ENCODE data around the gene SIRPB2. TPM values are rescaled to one million over a fixed set of nuclear protein-coding genes. Genes with fewer than 3 reads are reported as not detected.

The SIRPB2 gene
- total and polyA plus RNA-seq, 4 donors, result 0.99 to 4.4 (median 2.2) TPM

GRCh38 chr20:1457992-1458391 lies 33.2 kb downstream of the SIRPB2 start:
- no peak overlapping the region for H3K27ac ChIP-seq (ENCODE audit: low read depth in 1 of 2, low read length in 2 of 2)
- H3K36me3 ChIP-seq (ENCODE audit: control insufficient read depth in 4 of 4, insufficient read depth in 3 of 4, low read depth in 1 of 4, low read length in 3 of 4), result peaks cover 8 to 63% (median 59%) of the 10 kb centered on the region in 4 donors
- H3K9ac ChIP-seq (ENCODE audit: low read depth in 1 of 2, low read length in 2 of 2), result no peak overlapping the region
- H3K4me1 ChIP-seq (ENCODE audit: control insufficient read depth in 4 of 4, insufficient read depth in 4 of 4, low read length in 3 of 4), result peaks cover 0 to under 1% (median 0%) of the 10 kb centered on the region in 4 donors
- TF ChIP-seq JUND (IDR thresholded peaks at IDR 0.05), result no peak
- no peak for TF ChIP-seq TAF1 (conservative IDR thresholded peaks at IDR 0.05)
- TF ChIP-seq RXRA (IDR thresholded peaks at IDR 0.05), result no peak
- no peak for TF ChIP-seq CTCF (IDR thresholded peaks at IDR 0.05; ENCODE audit: low read depth, low read length, missing input control)
- TF ChIP-seq REST (IDR thresholded peaks at IDR 0.05), result no peak
- no peak for TF ChIP-seq HNF4A (conservative IDR thresholded peaks at IDR 0.05)
- TF ChIP-seq HNF4G (IDR thresholded peaks at IDR 0.05), result no peak
- no peak for TF ChIP-seq NR2F2 (IDR thresholded peaks at IDR 0.05)
- no peak for TF ChIP-seq FOXA2 (IDR thresholded peaks at IDR 0.05)
- no peak for TF ChIP-seq EGR1 (IDR thresholded peaks at IDR 0.05; ENCODE audit: low read depth in 2 of 2)
- no peak for TF ChIP-seq ZBTB33 (IDR thresholded peaks at IDR 0.05)
- TF ChIP-seq ATF3 (IDR thresholded peaks at IDR 0.05), result no peak
- no peak for TF ChIP-seq FOXA1 (IDR thresholded peaks at IDR 0.05)
- no peak for TF ChIP-seq GABPA (IDR thresholded peaks at IDR 0.05 in 1 of 2, conservative IDR thresholded peaks at IDR 0.05 in 1 of 2)
- TF ChIP-seq RAD21 (IDR thresholded peaks at IDR 0.05), result no peak
- no peak for TF ChIP-seq MAX (IDR thresholded peaks at IDR 0.05)
- 98% methylated on average over 2 of the region's 2 CpGs for WGBS
- no peak for DNase-seq (ENCODE audit: low spot score)
- no peak overlapping the region for H3K4me3 ChIP-seq (ENCODE audit: low read depth in 1 of 3, low read length in 3 of 3)
- no peaks in the 10 kb centered on the region for H3K9me3 ChIP-seq (ENCODE audit: control insufficient read depth in 4 of 4, low read length in 3 of 4)
- H3K27me3 ChIP-seq (ENCODE audit: control insufficient read depth in 4 of 4, insufficient read depth in 4 of 4, low read length in 3 of 4), result no peaks in the 10 kb centered on the region

- peaks cover 0 to 6% (median 2%) of the 10 kb centered on the region in 4 donors for H3K4me1 ChIP-seq (ENCODE audit: control insufficient read depth in 4 of 4, insufficient read depth in 4 of 4, low read length in 3 of 4)
- no peak overlapping the region for H3K9ac ChIP-seq (ENCODE audit: low read depth in 1 of 2, low read length in 2 of 2)
- DNase-seq (ENCODE audit: low spot score), result no peak
- no peak overlapping the region for H3K4me3 ChIP-seq (ENCODE audit: low read depth in 1 of 3, low read length in 3 of 3)
- H3K36me3 ChIP-seq (ENCODE audit: control insufficient read depth in 4 of 4, insufficient read depth in 3 of 4, low read depth in 1 of 4, low read length in 3 of 4), result peaks cover 15 to 78% (median 74%) of the 10 kb centered on the region in 4 donors
- TF ChIP-seq NR2F2 (IDR thresholded peaks at IDR 0.05) (no peak), GABPA (IDR thresholded peaks at IDR 0.05 in 1 of 2, conservative IDR thresholded peaks at IDR 0.05 in 1 of 2) (no peak), CTCF (IDR thresholded peaks at IDR 0.05; ENCODE audit: low read depth, low read length, missing input control) (no peak), FOXA1 (IDR thresholded peaks at IDR 0.05) (no peak), FOXA2 (IDR thresholded peaks at IDR 0.05) (no peak)
- H3K27ac ChIP-seq (ENCODE audit: low read depth in 1 of 2, low read length in 2 of 2), result no peak overlapping the region
- no peaks in the 10 kb centered on the region for H3K27me3 ChIP-seq (ENCODE audit: control insufficient read depth in 4 of 4, insufficient read depth in 4 of 4, low read length in 3 of 4)
- no peaks in the 10 kb centered on the region for H3K9me3 ChIP-seq (ENCODE audit: control insufficient read depth in 4 of 4, low read length in 3 of 4)
- WGBS, result 88% methylated on average over 5 of the region's 5 CpGs
Measured at GRCh38 chr20:1456300-1456699, 34.9 kb downstream of the SIRPB2 start.
